ENCODE results near the gene CX3CL1.

- no peak for TF ChIP-seq POLR2A (IDR thresholded peaks at IDR 0.05)
- no peak for TF ChIP-seq CTCF (IDR thresholded peaks at IDR 0.05)
- TF ChIP-seq EP300 (IDR thresholded peaks at IDR 0.05; ENCODE audit: low read depth), result no peak
These were observed 47.2 kb downstream of the CX3CL1 start for GRCh38 chr16:57419506-57419905.
